Left renal cortex interstitium (tissue), 4 donors: ENCODE data around the gene AK2. TPM values are rescaled to one million over a fixed set of nuclear protein-coding genes. Genes with fewer than 3 reads are reported as not detected.
A peak's percentile ranks its signal among the peaks of the same experiment; 100 is the strongest.
"Not testable (repeated sequence)": the region's sequence is repeated elsewhere in the genome, so short reads cannot be mapped to it uniquely, and the experiment has no call there.

ENCODE experiments used
- DNase-seq, 4 donors: peaks; one replicate each; pipeline ENCODE4 v3.0.0-alpha.2; 2013; ENCODE audit warnings: low read depth in 4 of 4, low spot score in 2 of 4, missing footprints in 1 of 4
- polyA plus RNA-seq, 4 donors: library from polyadenylated mRNA; unstranded; fragments of 120-200 nt; gene quantifications; one replicate each; pipeline ENCODE4 v1.2.1, GENCODE V29; 2013; ENCODE audit not compliant: insufficient read length in 4 of 4

AK2 gene
- polyA plus RNA-seq, 4 donors, result 183 to 246 (median 218) TPM

- DNase-seq, result peak in 3 of 4 donors; percentile 46 to 73 (median 46)
These were observed 18.7 kb upstream of the AK2 start for GRCh38 chr1:33055210-33056008.

- DNase-seq, result no peak
These were observed 13.8 kb upstream of the AK2 start for GRCh38 chr1:33050221-33051076.

- no peak for DNase-seq
These were observed 12.7 kb upstream of the AK2 start for GRCh38 chr1:33049371-33049770.

GRCh38 chr1:33048426-33048825 is 11.7 kb upstream of the AK2 start:
- DNase-seq, result no peak

DNA sequence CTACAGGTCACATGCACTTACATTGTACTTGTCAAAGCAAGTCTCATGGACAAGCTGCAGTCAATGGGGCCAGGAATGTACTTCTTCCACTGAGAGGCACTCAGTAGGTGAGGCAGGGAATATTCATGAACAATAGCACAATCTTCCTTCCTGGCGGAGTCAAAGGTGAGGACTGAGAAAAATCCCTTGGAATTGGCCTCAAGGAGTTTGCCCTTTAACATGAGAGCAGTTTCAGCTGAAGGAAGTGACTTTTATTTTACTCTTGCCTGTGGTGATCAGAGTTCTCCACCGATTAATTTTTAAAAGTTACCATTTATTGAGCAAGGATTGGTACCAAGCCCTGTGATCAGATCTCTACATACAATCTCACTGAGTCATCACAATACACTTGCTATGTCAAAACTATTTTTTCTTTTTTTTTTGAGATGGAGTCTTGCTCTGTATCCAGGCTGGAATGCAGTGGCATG is 11.2 kb upstream of the AK2 start:
- no peak for DNase-seq

- no peak for DNase-seq
These were observed 10.6 kb upstream of the AK2 start for GRCh38 chr1:33047290-33047689.

DNA sequence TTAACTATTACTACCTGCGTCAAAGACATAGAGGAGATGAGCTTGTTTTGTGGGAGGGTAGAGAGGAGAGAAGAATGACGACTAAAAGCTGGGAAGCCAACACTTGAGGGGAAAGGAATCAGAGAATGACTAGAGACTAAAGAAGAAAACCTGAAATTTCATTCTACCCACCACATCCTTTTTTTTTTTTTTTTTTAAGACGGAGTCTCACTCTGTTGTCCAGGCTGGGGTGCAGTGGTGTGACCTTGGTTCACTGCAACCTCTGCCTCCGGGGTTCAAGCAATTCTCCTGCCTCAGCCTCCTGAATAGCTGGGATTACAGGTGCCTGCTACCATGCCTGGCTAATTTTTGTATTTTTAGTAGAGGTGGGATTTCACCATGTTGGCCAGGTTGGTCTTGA is 9.6 kb upstream of the AK2 start:
- DNase-seq, result not testable (repeated sequence)

GRCh38 chr1:33045814-33046213 is 9.1 kb upstream of the AK2 start:
- DNase-seq, result no peak

DNA sequence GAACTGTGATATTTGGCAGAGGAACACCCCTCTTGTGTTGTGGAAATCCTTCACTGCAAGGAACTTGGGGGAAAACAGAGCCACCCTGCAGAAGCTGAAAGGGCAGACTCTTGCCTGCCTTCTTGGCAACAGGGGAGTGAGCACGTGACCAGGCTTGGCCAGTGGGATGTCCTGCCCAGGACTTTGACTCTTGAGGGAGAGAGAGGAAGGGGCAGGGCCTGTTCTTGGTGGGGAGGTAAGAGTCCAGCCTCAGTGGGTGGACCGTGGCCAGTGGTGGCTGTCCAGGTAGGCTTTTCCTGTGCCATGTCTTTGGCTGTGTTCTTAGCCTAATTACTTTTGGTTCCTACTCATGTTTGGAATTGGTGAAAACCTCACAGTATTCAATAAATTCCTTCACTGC is 8.6 kb upstream of the AK2 start:
- no peak for DNase-seq

DNA sequence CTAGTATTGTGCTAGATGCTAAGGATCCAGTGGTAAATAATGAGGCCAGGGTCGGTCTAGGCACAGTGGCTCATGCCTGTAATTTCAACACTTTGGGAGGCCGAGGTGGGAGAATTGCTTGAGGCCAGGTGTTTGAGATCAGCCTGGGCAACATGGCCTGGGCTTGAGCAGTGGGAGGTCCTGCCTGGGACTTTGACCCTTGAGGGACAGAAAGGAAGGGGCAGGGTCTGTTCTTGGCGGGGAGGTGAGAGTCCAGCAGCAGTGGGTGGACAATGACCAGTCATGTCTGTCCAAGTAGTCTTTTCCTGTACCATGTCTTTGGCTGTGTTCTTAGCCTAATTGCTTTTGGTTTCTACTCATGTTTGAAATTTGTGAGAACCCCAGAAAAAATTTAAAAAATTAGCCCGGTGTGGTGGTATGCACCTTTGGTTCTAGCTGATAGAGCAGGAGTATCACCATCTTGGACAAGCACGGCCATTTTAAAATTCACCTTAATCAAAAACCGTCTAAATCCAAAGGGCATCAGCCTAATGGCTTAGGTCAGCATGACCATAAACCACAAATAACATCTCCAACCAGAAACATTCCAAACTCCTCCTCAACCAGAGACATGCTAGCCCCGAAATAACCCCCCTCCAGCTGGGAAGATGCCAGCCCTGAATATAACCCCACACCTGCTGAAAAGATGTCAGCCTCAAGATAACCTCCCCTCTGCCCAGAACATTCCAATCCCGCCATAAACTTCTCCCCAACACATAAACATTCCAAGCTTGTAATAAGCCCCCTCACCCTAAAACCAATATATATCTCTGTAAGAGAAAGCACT is 6.8 kb upstream of the AK2 start:
- DNase-seq, result no peak

GRCh38 chr1:33042831-33043230 is 6.1 kb upstream of the AK2 start:
- no peak for DNase-seq

GRCh38 chr1:33041026-33041425 is 4.3 kb upstream of the AK2 start:
- DNase-seq, result no peak

GRCh38 chr1:33039840-33040239 is 3.2 kb upstream of the AK2 start:
- no peak for DNase-seq

GRCh38 chr1:33036051-33036525 is 595 bp downstream of the AK2 start:
- DNase-seq, result peak in 1 of 4 donors; percentile 29

DNA sequence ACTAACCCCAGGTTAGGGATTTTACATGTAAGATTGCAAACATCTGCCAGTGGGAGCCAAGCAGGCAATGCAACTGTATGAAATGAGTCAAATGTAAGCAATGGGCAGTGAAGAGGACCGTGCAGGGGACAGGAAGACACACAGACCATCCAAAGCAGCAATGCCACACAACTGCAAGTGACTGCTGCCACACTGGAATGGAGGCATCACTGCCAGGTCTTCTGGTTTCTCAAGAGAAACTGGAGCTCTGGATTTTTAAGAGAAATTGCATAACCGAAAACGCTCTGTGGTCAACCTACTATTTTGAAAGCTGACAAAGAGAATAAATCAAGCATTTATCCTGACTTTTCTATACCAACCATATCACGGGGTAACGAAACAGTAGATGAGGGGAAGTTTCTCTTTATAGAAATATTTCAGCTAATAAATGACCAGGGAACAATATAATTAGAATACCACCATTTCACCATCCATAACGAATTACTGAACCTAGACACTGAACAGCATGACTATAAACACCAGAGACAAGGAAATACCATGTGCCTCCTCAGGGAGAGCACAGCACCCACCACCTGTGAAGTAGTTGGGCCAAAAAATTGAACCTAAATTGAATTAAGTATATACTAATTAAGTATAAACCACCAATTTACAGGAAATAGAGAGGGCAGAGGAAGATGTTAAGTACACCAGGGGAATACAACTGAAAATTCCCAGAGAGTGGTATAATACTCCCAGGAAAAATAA is 4.4 kb downstream of the AK2 start:
- no peak for DNase-seq

GRCh38 chr1:33031506-33031905 is 5.2 kb downstream of the AK2 start:
- no peak for DNase-seq

DNA sequence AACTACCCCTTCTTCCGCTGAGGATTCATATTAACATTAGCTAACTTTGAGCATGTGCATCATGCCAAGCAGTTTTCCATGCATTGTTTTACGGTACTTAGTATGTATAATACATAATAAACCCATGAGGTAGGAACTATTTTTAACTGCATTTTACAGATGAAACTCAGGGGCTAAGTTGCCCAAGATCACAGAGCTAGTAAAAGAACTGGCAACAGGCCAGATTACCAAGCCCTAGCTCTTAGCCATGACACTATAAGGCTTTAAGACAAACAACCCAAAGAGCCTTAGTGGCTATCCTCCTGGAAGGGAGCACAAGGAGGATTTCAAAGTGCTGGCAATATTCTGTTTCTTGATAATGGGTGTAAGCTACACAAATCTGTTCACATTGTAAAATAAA is 6.1 kb downstream of the AK2 start:
- no peak for DNase-seq

- DNase-seq, result no peak
These were observed 6.8 kb downstream of the AK2 start for GRCh38 chr1:33029921-33030320.

DNA sequence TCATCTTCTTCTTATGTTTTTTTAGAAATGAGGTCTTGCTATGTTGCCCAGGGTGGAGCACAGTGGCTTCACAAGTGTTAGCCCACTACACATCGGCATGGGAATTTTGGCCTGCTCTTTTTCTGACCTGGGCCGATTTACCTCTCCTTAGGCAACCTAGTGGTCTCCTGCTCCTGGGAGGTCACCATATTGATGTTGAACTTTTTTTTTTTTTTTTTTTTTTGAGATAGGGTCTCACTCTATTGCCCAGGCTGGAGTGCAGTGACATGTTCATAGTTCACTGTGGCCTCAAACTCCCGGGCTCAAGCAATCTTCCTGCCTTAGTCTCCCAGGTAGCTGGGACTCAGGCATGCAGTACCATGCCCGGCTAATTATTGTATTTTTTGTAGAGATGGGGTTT is 7.5 kb downstream of the AK2 start:
- no peak for DNase-seq

- no peak for DNase-seq
These were observed 10.9 kb downstream of the AK2 start for GRCh38 chr1:33025761-33026160.
